Right renal pelvis (tissue), 4 donors: ENCODE results near the gene SALL1. TPM values are rescaled to one million over a fixed set of nuclear protein-coding genes. Genes with fewer than 3 reads are reported as not detected.

Experiments
- DNase-seq, 4 donors: peaks; one replicate each; pipeline ENCODE4 v3.0.0-alpha.2; 2013; ENCODE audit warnings: low read depth in 4 of 4, low spot score in 3 of 4, missing footprints in 1 of 4
- polyA plus RNA-seq, 4 donors: library from polyadenylated mRNA; unstranded; fragments of 120-200 nt; gene quantifications; one replicate each; pipeline ENCODE4 v1.2.1, GENCODE V29; 2013; ENCODE audit not compliant: insufficient read length in 4 of 4

SALL1 gene
- polyA plus RNA-seq, 4 donors: 104 to 115 (median 111) TPM

DNA sequence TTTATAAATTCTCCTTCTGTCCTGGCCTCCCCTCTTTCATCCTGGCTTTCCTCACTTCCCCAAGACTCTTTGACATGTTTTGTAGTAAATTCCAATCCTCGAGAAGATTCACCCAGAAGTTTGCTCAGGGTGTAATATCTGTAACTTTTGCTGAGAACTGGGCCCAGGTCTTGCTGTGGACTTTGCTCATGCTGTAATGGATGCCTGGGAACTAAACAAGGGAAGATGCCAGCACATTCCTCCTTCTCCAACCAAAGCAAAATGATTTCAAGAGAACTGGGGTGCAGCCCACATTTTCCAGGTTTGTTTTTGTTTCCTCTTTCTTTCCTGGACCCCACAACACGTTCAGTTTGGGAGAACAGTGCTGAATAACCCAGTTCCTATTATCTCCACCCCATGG is 6.6 kb upstream of the SALL1 start:
- no peak for DNase-seq

DNA sequence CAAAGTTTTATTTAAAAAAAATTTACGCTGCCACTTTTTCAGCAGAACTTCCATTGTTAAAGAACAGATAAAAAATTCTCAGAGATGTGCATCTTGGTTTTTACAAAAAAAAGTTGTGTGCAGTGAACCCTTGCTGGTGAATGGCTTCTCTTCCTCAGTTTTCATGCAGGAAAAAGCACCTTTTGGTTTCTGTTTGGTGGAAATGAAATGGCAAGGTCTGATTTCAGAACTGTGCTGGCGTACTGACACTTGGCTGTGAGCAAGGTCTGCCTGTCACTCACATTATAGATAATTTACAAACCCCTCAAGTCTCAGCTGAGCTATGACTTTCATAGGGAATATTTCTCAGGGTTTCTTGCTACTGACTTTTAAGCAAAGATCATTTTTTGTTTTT is 5.7 kb upstream of the SALL1 start:
- peak in 1 of 4 donors; percentile 30 for DNase-seq

DNA sequence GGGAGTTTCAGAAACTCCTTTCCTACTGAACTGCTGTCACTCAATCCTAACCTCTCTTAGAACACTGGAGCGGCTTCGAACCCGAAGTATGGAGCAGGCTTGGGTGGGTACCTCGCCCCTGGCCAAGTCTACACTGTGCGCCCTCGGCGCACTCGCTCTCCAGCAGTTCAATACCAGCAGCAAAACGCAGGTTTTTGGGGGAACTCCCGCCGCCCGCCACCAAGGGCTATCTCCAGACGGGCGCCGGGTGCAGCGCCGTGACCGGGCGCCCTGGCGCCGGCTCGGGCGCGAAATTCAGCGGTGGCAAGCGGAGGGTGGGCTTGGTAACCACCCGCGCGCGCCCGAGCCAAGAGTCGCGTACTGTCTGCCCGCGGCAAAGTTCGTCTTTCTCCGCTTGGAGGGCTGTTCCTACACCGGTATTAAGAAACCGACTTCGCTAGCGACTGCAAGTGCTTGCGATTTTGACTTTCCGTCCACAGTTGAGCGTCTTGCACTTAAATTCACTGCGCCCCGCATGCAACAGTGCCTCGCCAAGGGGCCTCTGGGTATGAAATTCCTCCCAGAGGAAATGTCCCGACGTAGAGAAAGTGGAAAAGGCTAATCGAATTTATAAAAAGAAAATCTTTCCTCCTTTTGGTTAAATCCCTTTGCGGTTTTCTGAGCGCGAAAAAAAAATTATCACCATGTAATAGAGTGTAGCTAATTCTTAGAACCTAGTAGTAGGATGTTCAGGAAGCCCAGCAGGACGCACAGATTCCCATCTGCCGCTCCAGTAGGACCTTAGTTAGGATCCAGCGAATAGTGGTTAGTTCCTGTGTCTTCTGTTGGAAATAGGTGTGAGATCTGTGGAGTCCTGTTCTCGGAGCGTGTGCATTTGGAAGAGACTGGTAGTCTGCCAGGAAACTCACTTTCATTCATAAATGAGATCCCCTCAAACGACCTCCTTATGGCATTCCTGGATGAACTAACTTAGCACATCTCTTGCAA is 5.0 kb upstream of the SALL1 start:
- DNase-seq: peak in 1 of 4 donors; percentile 34

DNA sequence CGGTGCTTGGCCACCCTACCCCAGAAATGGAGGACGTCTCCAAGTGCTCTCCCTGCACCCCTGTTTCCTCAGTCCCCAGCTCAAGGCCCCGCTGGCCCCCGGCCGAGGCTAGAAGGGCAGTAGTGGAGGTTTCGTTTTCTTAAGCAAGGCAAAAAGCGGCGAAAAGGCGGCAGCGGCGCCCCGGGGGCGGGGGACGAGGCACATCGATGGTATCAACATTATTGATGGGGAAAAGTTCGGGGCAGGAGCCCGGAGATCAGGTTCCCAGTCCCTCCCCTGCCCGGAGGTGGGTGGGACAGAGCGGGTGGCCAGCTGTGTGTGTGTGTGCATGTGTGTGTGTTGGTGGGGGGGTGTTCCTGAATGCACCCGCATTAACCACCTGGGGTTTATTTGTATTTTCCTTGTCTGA is 4.1 kb upstream of the SALL1 start:
- DNase-seq: peak in 1 of 4 donors; percentile 67

DNA sequence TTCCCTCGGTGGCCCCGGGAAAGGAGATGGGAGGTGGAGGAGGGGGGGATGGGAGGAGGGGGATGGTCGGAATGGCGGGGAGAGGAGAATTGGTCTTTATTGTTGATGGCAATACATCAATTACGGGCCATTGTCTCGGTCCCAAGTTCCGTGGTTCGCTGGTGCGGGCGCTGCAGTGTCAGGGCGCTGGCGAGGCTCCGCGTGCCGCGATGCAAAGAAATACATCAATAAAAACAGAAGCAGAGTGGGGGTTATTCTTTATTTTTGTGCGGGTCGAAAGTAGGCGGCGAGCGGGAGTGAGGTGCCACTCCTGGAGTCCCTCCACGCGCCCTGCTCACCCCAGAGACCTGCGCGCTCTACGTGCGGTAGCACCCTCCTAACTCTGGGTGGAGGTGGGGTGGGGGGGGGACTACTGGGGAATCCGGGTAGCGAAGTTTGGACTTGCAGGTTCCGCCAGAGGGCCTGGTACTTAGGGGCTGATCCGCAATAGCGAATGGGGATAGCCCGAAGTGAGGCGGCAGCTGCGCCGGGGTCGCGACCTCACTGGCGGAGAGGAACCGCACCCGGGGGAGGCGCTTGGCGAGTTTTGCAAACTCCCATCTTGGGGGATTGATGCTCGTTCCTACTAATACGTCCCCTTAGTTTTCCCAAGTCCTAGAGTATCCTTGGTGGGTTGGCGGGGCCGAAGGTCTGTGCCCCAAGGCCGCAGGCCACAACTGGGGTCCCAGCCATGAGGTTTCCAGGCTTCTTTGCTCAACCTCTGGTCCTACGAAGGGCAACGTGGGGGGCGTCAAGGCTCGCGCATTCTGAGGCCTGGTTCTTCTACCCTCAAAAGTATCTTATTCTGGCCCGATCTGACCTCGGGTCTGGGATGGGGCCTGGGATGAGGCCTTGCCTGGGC is 3.5 kb upstream of the SALL1 start:
- no peak for DNase-seq

DNA sequence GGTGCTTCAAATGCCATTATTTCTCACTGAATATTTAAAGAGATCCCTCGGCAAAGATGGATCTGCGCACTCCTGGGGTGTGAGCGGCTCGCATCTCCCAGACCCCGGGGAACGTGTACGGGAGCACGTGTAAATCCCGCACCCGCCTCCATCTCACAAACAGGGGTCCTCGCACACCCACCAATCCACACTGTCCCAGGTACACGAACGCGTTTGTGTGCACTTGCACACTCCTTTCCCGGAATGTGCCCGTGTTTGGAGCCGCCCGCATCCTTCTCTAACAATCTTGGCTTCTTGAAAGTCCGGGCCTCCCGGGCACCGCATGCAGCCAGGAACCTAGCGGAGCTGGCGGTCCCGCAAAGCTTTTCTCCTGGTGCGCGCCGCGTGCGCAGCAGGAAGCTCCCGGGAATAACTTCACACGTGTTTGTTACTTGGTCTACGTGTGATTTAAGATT is 2.5 kb upstream of the SALL1 start:
- DNase-seq: peak in 1 of 4 donors; percentile 37

DNA sequence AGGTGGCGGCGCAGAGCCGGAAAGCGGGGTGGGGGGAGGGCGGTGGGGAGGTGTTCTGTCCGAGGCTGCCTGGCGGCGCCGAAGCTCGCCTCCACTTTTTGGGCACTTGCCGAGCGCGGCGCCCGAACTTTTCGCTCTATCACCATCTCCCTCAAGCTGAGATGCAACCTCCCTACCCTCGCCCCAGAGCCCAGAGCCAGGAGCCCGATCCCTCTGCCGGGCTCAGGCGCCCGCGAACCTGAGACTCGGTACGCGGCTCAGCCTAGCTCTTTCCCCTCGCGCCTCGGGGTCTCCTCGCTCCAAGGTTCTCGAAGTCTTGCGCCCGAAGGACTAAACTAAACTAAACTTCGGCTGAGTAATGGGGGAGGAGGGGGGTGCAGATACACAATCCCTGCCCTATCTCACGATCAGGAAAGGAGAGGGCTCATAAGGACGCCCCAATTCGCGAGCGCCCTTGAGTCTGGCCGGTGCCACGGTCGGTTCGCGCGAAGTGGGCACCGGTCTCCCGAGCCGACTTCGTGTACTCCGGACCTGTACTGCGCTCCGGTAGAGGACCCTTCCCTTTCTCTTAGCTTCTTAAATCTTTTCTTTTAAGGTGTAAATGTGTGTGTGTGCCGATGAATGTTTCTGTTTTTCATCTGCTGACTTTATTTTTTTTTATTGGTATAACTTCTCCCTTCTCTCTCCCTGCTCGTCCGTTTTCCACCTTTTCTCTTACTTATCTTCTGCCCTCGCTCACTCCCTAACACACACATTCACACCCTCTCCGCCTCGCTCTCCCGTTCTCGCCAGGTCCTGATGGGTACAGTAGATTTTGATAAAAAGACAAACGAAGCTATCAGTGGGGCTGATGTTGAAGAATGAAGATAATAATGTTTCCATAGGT is 1.9 kb upstream of the SALL1 start:
- DNase-seq: no peak

DNA sequence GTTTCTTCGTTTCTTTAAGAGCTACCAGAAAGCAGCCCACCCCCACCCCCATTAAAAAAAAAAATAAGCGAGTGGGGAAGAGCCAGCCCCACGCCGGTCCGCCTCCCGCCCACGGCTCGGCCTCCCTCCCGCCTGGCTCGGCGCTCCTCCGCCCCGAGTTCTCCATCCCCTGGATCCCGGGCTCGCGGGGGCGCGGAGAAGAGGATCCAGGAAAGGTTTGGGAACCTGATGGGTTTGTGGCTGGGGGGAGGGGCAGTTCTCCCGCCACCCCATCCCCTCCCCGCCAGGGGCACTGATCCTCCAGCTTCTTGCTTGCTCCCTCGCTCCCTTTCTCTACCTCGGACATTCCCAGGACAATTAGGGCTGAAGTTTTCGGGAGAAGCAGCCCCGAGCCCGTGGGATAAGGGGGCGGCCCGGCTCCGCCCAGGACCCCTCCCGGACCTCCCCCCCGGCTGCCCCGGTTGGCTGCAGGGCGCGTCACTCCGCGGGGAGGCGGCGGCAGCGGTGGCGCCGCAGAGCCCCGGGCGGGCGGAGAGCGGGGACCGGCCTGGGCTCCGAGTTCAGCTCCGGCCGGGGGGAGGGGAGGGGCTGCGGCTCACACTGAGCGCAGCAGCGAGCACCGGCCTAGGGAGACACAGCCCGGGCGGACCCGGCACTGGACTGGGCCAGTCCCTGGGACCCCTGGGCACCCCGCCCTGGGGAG is 1.0 kb upstream of the SALL1 start:
- peak in 3 of 4 donors; percentile 82 to 90 (median 88) for DNase-seq

DNA sequence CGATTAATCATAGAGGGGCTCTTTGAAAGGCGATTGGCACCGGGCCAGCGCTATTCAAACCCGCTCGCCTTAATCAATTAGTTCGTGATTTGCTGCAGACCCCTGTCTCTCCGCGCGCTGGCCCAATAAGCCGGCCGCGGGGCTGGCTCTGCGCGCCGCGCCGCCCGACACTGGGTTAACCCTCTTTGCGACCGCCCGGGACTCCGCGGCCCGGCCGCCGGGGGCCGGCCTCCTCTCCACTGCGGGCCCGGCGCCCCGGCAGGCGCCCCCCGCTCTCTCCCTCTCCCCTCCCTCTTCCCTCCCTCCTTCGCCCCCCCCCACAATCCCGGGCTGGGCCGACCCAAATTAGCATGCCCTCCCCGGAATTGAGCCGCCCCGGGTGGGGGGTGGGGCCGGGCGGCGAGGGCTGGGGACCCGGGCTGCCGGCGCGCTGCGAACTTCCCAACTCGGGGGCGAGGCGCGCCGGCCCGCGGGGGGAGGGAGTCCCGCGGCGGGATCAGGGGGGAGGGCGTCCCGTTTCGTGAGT is 428 bp upstream of the SALL1 start:
- peak in 3 of 4 donors; percentile 81 to 88 (median 85) for DNase-seq

DNA sequence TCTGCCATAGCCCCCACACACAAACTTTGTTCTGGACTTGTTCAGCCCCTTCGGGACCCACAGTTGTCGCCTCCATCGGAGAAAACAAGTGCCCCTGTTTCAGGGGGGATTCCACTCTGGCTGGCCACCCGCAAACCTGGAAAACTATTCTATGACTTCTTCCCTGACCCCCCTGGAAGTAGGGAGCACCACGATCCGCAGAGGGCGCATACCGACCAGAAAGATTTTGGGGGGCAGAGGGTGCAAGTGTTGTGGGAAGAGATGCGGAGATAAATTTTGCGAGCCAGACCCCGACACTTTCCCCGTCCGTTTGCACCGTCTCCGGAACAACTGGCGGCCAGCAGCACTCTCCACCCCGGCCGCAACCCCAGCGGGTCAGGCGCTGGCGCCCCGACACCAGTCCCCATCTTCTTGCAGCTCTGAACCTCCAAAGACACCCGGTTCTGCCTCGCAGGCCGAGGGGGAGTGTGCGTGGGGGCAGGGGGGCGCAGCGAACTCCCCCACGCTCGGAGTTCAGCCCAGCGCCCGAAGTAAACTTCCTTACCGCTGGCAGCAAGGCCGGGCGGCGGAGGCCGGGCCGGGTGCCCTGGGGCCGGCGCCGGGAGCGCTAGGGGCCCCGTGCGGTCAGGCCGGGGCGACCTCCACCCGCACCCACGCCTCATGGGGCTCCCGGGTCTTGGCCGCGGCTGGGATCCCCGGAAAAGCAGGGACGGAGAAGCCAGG is 744 bp downstream of the SALL1 start:
- DNase-seq: no peak

DNA sequence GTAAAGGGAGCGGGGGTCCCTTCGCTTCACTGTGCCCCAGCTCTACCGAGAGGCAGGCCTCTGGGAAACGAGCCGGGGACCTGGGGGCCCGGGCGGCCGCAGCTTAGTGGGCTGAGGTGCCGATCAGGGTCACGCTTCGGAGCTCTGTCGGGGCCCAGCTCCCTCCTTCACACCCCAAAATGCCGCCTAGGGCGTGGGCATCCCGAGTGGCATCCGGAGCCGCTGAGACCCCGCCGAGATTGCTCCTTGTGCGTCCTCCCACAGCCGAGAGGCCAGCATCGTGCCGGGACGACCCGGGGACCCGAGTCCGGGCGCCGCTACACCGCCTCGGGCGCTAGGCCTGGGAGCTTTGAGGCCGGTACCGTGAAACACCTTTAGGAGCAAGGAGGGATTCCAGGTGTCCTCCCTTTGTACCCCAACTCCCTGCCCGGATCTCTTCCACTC is 1.3 kb downstream of the SALL1 start:
- DNase-seq: no peak

DNA sequence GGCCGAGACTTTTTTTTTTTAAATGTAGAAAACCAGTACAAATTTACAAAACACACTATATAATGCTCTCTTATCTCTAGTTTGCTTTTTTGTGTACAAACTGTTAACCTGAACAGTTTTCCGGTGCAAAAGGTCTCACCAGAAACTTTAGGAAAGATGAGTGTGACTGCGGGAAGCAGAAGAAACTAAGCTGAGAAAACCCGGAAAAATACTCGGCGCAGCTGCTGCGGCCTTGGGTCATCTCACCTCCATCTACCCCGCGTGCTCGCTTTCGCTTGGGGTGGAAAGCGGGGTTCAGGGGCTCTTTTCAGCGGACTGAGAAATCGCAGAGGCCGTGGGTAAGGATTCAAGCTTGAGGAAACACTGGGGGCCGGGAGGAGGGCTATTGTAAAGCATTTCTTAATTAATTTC is 1.8 kb downstream of the SALL1 start:
- DNase-seq: no peak

DNA sequence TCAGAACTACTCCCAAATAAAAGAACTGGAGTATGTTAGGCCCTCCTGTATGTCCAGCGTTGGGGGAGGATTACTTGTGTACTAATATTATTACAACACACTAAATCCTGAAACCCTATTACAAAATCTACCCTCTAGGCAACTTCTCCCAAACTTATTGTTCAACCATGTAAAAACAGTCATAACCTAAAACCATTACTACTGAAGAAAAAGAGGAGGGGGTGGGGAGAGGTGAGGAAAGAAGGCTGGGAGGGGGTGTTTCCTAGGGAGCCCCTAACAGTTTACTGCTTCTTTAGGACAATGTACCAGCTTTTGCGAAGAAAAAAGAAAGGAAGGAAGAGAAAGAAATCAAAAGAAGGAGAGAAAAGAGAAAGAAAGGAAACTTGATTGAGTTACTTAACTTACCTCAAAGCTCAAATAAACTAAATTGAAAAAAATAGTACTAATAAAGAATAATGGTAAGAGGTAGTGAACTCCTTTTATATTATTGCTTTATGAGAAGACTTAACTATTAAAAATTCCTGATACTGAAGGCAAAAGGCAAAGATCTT is 2.3 kb downstream of the SALL1 start:
- DNase-seq: peak in 1 of 4 donors; percentile 34

DNA sequence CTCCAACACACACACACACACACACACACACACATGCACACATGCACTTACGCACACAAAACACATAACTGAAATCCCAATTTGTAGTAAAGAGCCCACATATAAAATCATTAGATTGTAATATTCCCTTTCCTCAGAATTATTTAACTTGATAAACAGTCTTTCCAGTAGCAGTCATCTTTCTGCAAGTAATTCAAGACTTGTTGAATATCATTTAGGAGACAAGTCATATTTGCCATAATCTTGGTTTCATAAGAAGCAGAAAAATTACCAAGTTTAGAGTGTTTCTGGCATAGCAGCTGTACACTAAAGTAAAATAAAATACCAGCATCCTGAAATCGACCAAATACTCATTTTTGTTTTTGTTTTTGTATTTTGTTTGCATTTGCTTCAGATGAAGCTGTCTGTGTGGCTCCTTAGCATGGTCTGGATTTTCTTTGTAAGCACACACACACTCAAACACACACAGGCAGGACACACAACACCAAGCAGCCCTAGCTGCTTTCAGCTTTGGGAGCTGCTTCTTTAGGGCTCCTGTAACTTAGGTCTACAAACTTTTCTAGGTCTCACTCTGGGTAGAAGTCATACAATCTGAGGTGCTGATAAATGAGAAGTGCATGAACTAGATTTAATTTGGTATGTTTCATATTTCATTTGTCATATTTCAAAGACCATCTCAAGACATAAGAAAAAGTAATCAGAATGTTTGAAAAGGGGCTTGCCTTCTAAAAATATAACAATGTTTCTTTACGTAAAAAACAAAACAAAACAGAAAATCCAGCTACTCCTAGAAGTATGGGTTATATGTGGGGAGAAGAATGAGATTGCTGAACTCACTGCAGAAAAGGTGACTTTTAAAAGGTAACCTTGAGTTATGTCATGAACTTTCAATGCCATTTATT is 3.0 kb downstream of the SALL1 start:
- DNase-seq: peak in 1 of 4 donors; percentile 43

DNA sequence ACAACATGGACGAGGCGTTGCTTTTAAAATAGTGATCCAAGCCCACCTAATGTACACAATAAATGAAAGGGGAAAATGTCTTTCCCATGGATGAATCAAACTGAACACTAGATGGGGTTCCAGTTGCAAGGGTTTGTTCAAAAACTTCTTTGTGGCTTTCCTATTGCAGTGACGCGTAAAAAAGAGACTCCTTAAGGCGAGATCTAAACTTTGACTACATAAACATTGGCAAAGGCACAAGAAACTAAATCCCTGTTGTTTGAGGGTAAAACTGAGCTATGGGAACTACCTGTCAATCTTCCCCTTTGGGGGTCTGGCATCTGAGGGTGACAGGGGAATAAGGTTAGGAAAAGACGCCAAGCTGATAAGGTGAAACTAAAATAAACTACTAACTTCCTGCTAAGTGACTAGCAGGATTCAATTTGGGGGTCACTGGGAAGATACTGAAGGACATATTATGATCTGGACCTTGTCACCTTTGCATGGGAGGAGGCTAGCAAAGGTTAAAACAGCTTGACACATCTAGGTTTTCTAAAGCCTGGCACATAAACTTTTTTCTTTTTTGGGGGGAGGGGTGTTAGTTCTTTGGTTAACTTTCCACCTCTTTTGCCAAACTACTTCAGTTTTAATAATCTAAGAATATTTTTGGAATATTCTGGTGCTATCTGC is 4.7 kb downstream of the SALL1 start:
- DNase-seq: peak in 1 of 4 donors; percentile 70

DNA sequence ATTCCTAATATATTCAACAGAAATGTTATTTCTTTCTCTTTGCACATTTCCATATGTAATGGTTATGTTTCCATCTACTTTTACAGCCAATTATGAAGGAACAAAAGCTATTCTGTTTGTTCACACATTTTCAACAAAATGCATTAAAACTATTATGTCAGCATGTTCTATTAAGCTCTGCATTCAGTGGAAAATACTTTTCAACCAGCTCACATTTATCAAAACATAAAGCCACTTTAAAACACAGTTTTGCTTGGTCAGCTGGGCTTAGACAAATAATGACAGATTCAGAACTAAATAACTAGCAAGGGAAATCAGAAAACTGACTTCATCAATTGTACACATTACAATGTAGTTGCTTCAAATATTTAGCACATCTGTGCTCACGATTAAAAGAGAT is 6.9 kb downstream of the SALL1 start:
- DNase-seq: no peak
